GM12878 (cell line): ENCODE data around the gene BCAS3. TPM values are rescaled to one million over a fixed set of nuclear protein-coding genes. Genes with fewer than 3 reads are reported as not detected.

Experiments used
- ATAC-seq: fragments of 200-7000 bp; cut with Tn5 transposase; 3 replicates; pipeline ENCODE4 v1.9.1; 2020; ENCODE audit warnings: mild to moderate bottlenecking, moderate library complexity
- BruUV-seq: library from RNA; stranded (reverse); fragments of 400-500 nt; replicated peaks from 2 replicates; lab custom pipeline; 2021; lab: Mats Ljungman, UMichigan
- CTCF ChIA-PET: fragments of 300-600 bp; sonication (Branson Sonifier 250); formaldehyde crosslinking; extraction: SDS; loops from one replicate; lab custom pipeline; 2021; ENCODE audit warnings: inconsistent platforms; lab: Yijun Ruan, JAX
- POLR2A ChIA-PET: fragments of 350-600 bp; formaldehyde crosslinking; extraction: SDS; loops from one replicate; lab custom pipeline; 2021; ENCODE audit warnings: inconsistent platforms; lab: Charles Lee
- RAD21 ChIA-PET: fragments of 300-600 bp; sonication (Branson Sonifier 250); formaldehyde crosslinking; loops from one replicate; lab custom pipeline; 2023; ENCODE audit warnings: antibody characterized with exemption; ENCODE audit not compliant: unreplicated experiment; lab: Charles Lee
- SMC1A ChIA-PET: fragments of 300-600 bp; sonication (Branson Sonifier 250); formaldehyde crosslinking; loops from one replicate; lab custom pipeline; 2023; ENCODE audit not compliant: unreplicated experiment, uncharacterized antibody; lab: Charles Lee
- DNase-seq: peaks from one replicate; pipeline ENCODE4 v3.0.0-alpha.2; 2011; ENCODE audit warnings: low read depth, low spot score
- FAIRE-seq: peaks from 3 replicates; lab custom pipeline; 2011; peaks lifted over from hg19 to GRCh38; lab: Jason Lieb, UNC
- H2AFZ ChIP-seq: 2 replicates; pipeline ENCODE4 v1.6.0; 2011; ENCODE audit warnings: low read depth, low read length, control low read depth; ENCODE audit not compliant: control insufficient read depth
- H3K27ac ChIP-seq: 2 replicates; pipeline ENCODE4 v1.5.1; 2011; ENCODE audit warnings: control low read depth; ENCODE audit not compliant: control insufficient read depth, insufficient read depth
- H3K27me3 ChIP-seq, 2 experiments: replicated peaks in 1 of 2; 2 replicates each; pipeline versions ENCODE4 v1.6.0 to v1.6.1; 2011; ENCODE audit warnings: low read length in 1 of 2; ENCODE audit not compliant: control insufficient read depth in 2 of 2, insufficient read depth in 2 of 2
- H3K36me3 ChIP-seq, 2 experiments: 2 replicates each; pipeline ENCODE4 v1.5.1; 2011; ENCODE audit warnings: low read length in 1 of 2; ENCODE audit not compliant: control insufficient read depth in 2 of 2, insufficient read depth in 2 of 2
- H3K4me1 ChIP-seq: 2 replicates; pipeline ENCODE4 v1.6.1; 2011; ENCODE audit warnings: mild to moderate bottlenecking, low read length, moderate library complexity, mixed read lengths; ENCODE audit not compliant: control insufficient read depth, insufficient read depth
- H3K4me2 ChIP-seq: 2 replicates; pipeline ENCODE4 v1.6.0; 2011; ENCODE audit warnings: control low read depth; ENCODE audit not compliant: control insufficient read depth, insufficient read depth
- H3K4me3 ChIP-seq: fragments of 200-600 bp; sonication (generic); 2 replicates; pipeline ENCODE4 v1.5.1; 2016
- H3K79me2 ChIP-seq: 2 replicates; pipeline ENCODE4 v1.6.0; 2011; ENCODE audit warnings: low read length; ENCODE audit not compliant: control insufficient read depth, insufficient read depth
- H3K9ac ChIP-seq: 2 replicates; pipeline ENCODE4 v1.8.0; 2011; ENCODE audit warnings: low read length, control low read depth, mixed read lengths; ENCODE audit not compliant: control insufficient read depth, insufficient read depth
- H3K9me3 ChIP-seq: replicated peaks from 3 replicates; pipeline ENCODE4 v1.5.1; 2011; ENCODE audit warnings: mild to moderate bottlenecking, low read length; ENCODE audit not compliant: control insufficient read depth, insufficient read depth
- H4K20me1 ChIP-seq: 2 replicates; pipeline ENCODE4 v1.6.0; 2011; ENCODE audit not compliant: control insufficient read depth, insufficient read depth
- ATF3 ChIP-seq: IDR thresholded peaks from 2 replicates; pipeline ENCODE4 v1.6.1; 2011; ENCODE audit warnings: low read depth, mild to moderate bottlenecking, low read length, moderate library complexity, borderline replicate concordance; ENCODE audit errors: extremely low read depth
- CEBPZ ChIP-seq: fragments of 150-350 bp; IDR thresholded peaks from 2 replicates; pipeline ENCODE4 v1.6.1; 2016; ENCODE audit warnings: low read depth, low read length
- E2F8 ChIP-seq: fragments of 450-650 bp; IDR thresholded peaks from 2 replicates; pipeline ENCODE4 v1.6.1; 2018; ENCODE audit warnings: mild to moderate bottlenecking, low read depth, moderate library complexity; ENCODE audit not compliant: partially characterized antibody
- ETV6 ChIP-seq, 2 experiments: fragments of 450-650 bp in 1 of 2; IDR thresholded peaks in 1 of 2; conservative IDR thresholded peaks in 1 of 2; 2 replicates each; pipeline ENCODE4 v1.6.1; 2014; ENCODE audit warnings: antibody characterized with exemption in 1 of 2, borderline replicate concordance in 1 of 2, low read depth in 1 of 2, mild to moderate bottlenecking in 1 of 2, moderate library complexity in 1 of 2
- HDAC2 ChIP-seq: fragments of 200-600 bp; sonication (generic); IDR thresholded peaks from 2 replicates; pipeline ENCODE4 v1.6.1; 2017
- NRF1 ChIP-seq: conservative IDR thresholded peaks from 2 replicates; pipeline ENCODE4 v1.6.1; 2011; ENCODE audit warnings: mild to moderate bottlenecking, low read depth, low read length, improper control_type of control experiment
- PAX5 ChIP-seq: IDR thresholded peaks from 2 replicates; pipeline ENCODE4 v1.6.1; 2011; ENCODE audit warnings: low read depth, low read length, borderline replicate concordance
- POLR2AphosphoS5 ChIP-seq: IDR thresholded peaks from 2 replicates; pipeline ENCODE4 v1.6.1; 2011; ENCODE audit warnings: mild to moderate bottlenecking, low read length, inconsistent platforms
- POU2F2 ChIP-seq: IDR thresholded peaks from 3 replicates; pipeline ENCODE4 v1.6.1; 2011; ENCODE audit warnings: low read depth, mild to moderate bottlenecking, low read length, borderline replicate concordance
- RB1 ChIP-seq: fragments of 450-650 bp; formaldehyde crosslinking; IDR thresholded peaks from 2 replicates; pipeline ENCODE4 v1.6.1; 2017; ENCODE audit warnings: mild to moderate bottlenecking, borderline replicate concordance
- STAT3 ChIP-seq: IDR thresholded peaks from 2 replicates; pipeline ENCODE4 v1.6.1; 2011; ENCODE audit warnings: low read depth, low read length, improper control_type of control experiment
- ZNF207 ChIP-seq: fragments of 450-650 bp; IDR thresholded peaks from 2 replicates; pipeline ENCODE4 v1.6.1; 2014; ENCODE audit warnings: antibody characterized with exemption, mild to moderate bottlenecking, borderline replicate concordance
- WGBS: methylation state at CpG from one replicate; pipeline ENCODE4 v1.1.6; 2016; ENCODE audit warnings: low lambda C conversion rate; ENCODE audit not compliant: insufficient replicate concordance, insufficient coverage; ENCODE audit errors: missing lambda C conversion rate; 5-methylcytosine and 5-hydroxymethylcytosine counted together
- in situ Hi-C: fragments of 300-500 bp; cut with MboI; formaldehyde crosslinking; loops from 9 replicates; pipeline ENCODE4 v1.14.3; 2018; ENCODE audit warnings: mixed read lengths
- intact Hi-C: fragments of 100-400 bp; cut with micrococcal nuclease; formaldehyde crosslinking; loops from one replicate; pipeline ENCODE4 v1.14.2; 2022; ENCODE audit not compliant: unreplicated experiment
- polyA plus RNA-seq, 11 experiments: library from polyadenylated mRNA; depleted of rRNA in 4 of 11; unstranded in 6 of 11; stranded (reverse) in 5 of 11; fragments of >200 nt; fragmentation: Nextera tagmentation in 4 of 11; fragmentation: Illumina TruSeq in 1 of 11; extraction: Ambion mirVana in 4 of 11; extraction: Trizol in 1 of 11; gene quantifications; 1 replicate in 1 of 11; 2 replicates in 10 of 11; pipeline versions ENCODE4 v1.2.1 to v1.2.3, GENCODE V29; 2011 to 2016; ENCODE audit warnings: inconsistent platforms in 2 of 11, missing spikeins in 2 of 11, low read depth in 1 of 11
- total RNA-seq, 4 experiments: library from RNA; depleted of rRNA in 3 of 4; stranded (reverse); fragments of >200 nt in 3 of 4; fragmentation: Illumina TruSeq in 1 of 4; extraction: Trizol in 1 of 4; gene quantifications; 2 replicates each; pipeline versions ENCODE4 v1.2.1 to v1.2.3, GENCODE V29; 2013 to 2021
- TF ChIP-seq, protein P1 (sequence below): fragments of 450-650 bp; IDR thresholded peaks from 2 replicates; pipeline ENCODE4 v1.6.1; 2017; ENCODE audit warnings: mild to moderate bottlenecking, moderate library complexity

BCAS3 gene
- total and polyA plus RNA-seq, 10 of the 15 experiments (the other 5 are each of a cell fraction or from before 2014, with no cell fraction given), result 2.1 to 11.0 (median 6.6) TPM

- no peak overlapping the region for H3K4me2 ChIP-seq
- DNase-seq (no peak), ATAC-seq (no peak), FAIRE-seq (no peak)
- no peaks in the 10 kb centered on the region for H3K9me3 ChIP-seq
- WGBS, result 17% methylated on average over 6 of the region's 6 CpGs
- no peaks in the 10 kb centered on the region for H4K20me1 ChIP-seq
- no peaks in the 10 kb centered on the region for H3K27me3 ChIP-seq
- no peak overlapping the region for H3K4me3 ChIP-seq
- H3K9ac ChIP-seq, result no peak overlapping the region
- H3K27ac ChIP-seq, result no peak overlapping the region
- BruUV-seq, result no TSS peak
- H3K79me2 ChIP-seq, result no peaks in the 10 kb centered on the region
- ChIA-PET POLR2A (no interaction called here), SMC1A (interaction anchor here (1.0 kb wide), 1 partner anchor 665 kb away, joined by 4 read pairs; no protein-coding TSS in a partner anchor), RAD21 (no interaction called here), CTCF (interaction anchor here (1.7 kb wide), 1 partner anchor 666 kb away, joined by 5 read pairs; no protein-coding TSS in a partner anchor)
- no peak overlapping the region for H2AFZ ChIP-seq
- in situ Hi-C loops, result no loop called here
- no peaks in the 10 kb centered on the region for H3K36me3 ChIP-seq
- intact Hi-C loops, result loop anchor here (5.0 kb wide), 1 partner anchor 664 kb away; no protein-coding TSS in a partner anchor
- H3K4me1 ChIP-seq, result no peaks in the 10 kb centered on the region
- TF ChIP-seq NRF1 (no peak), E2F8 (no peak), HDAC2 (no peak), CEBPZ (no peak), PAX5 (no peak), ZNF207 (no peak), ETV6 (conservative IDR thresholded peaks at IDR 0.05 in 1 of 2, IDR thresholded peaks at IDR 0.05 in 1 of 2; ENCODE audit: borderline replicate concordance in 1 of 2, low read depth in 1 of 2) (no peak), STAT3 (no peak), POLR2AphosphoS5 (no peak), POU2F2 (no peak), ATF3 (no peak), RB1 (no peak)
- TF ChIP-seq, protein P1, sequence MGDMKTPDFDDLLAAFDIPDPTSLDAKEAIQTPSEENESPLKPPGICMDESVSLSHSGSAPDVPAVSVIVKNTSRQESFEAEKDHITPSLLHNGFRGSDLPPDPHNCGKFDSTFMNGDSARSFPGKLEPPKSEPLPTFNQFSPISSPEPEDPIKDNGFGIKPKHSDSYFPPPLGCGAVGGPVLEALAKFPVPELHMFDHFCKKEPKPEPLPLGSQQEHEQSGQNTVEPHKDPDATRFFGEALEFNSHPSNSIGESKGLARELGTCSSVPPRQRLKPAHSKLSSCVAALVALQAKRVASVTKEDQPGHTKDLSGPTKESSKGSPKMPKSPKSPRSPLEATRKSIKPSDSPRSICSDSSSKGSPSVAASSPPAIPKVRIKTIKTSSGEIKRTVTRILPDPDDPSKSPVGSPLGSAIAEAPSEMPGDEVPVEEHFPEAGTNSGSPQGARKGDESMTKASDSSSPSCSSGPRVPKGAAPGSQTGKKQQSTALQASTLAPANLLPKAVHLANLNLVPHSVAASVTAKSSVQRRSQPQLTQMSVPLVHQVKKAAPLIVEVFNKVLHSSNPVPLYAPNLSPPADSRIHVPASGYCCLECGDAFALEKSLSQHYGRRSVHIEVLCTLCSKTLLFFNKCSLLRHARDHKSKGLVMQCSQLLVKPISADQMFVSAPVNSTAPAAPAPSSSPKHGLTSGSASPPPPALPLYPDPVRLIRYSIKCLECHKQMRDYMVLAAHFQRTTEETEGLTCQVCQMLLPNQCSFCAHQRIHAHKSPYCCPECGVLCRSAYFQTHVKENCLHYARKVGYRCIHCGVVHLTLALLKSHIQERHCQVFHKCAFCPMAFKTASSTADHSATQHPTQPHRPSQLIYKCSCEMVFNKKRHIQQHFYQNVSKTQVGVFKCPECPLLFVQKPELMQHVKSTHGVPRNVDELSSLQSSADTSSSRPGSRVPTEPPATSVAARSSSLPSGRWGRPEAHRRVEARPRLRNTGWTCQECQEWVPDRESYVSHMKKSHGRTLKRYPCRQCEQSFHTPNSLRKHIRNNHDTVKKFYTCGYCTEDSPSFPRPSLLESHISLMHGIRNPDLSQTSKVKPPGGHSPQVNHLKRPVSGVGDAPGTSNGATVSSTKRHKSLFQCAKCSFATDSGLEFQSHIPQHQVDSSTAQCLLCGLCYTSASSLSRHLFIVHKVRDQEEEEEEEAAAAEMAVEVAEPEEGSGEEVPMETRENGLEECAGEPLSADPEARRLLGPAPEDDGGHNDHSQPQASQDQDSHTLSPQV, result no peak
Observed at GRCh38 chr17:61386251-61386650, 708.6 kb downstream of the BCAS3 start.
